Peyer's patch (tissue), 4 donors: Measurements from ENCODE around the gene LAMA4.

Source experiments
- POLR2A ChIP-seq, 2 donors: fragments of 450-650 bp; IDR thresholded peaks; one replicate each; pipeline ENCODE4 v1.5.1; 2017; ENCODE audit warnings: antibody characterized with exemption in 2 of 2, mild to moderate bottlenecking in 2 of 2, moderate library complexity in 2 of 2
- TF ChIP-seq, protein P1 (sequence below), 6 experiments: fragments of 450-650 bp in 4 of 6; fragments of 200-600 bp in 2 of 6; sonication (generic) in 1 of 6; IDR thresholded peaks; one replicate each; pipeline ENCODE4 v1.5.1; 2017 to 2019; ENCODE audit warnings: antibody characterized with exemption in 6 of 6, mild to moderate bottlenecking in 3 of 6, moderate library complexity in 1 of 6

DNA sequence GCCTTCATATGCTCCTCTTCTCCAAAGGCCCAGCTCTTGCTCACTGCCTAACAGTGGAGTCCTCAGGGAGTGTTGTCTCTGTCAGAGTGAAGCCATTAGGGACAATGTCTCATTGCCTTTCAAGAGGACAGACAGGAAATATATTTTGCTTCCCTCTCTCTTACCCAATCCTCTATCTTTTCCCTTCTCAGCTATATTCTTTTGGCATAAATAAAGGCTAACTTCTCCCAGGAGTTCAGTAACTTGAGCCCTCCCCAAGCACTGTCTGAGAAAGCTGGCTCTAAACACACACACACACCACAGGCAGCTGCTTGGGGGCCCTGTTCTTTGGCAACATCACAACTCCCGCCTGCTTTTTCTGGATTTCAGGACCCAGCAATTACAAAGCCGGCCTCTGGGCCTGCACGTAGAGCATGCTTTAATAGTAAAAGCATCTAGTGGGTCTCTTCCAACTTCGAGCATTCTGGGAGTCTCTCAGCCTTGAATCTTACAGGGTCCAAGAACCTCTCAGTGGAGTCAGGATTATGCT, 34.7 kb upstream of the LAMA4 start:
- TF ChIP-seq, protein P1, sequence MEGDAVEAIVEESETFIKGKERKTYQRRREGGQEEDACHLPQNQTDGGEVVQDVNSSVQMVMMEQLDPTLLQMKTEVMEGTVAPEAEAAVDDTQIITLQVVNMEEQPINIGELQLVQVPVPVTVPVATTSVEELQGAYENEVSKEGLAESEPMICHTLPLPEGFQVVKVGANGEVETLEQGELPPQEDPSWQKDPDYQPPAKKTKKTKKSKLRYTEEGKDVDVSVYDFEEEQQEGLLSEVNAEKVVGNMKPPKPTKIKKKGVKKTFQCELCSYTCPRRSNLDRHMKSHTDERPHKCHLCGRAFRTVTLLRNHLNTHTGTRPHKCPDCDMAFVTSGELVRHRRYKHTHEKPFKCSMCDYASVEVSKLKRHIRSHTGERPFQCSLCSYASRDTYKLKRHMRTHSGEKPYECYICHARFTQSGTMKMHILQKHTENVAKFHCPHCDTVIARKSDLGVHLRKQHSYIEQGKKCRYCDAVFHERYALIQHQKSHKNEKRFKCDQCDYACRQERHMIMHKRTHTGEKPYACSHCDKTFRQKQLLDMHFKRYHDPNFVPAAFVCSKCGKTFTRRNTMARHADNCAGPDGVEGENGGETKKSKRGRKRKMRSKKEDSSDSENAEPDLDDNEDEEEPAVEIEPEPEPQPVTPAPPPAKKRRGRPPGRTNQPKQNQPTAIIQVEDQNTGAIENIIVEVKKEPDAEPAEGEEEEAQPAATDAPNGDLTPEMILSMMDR (IDR thresholded peaks at IDR 0.05): no peak
- no peak for TF ChIP-seq POLR2A (IDR thresholded peaks at IDR 0.05)
